SW 1271 (cell line): ENCODE data around the gene HOXB6.

Source experiments
- DNase-seq, 2 experiments: peaks; one replicate each; lab custom pipeline; 2025; lab: John Stamatoyannopoulos, UW

The HOXB6 gene

DNA sequence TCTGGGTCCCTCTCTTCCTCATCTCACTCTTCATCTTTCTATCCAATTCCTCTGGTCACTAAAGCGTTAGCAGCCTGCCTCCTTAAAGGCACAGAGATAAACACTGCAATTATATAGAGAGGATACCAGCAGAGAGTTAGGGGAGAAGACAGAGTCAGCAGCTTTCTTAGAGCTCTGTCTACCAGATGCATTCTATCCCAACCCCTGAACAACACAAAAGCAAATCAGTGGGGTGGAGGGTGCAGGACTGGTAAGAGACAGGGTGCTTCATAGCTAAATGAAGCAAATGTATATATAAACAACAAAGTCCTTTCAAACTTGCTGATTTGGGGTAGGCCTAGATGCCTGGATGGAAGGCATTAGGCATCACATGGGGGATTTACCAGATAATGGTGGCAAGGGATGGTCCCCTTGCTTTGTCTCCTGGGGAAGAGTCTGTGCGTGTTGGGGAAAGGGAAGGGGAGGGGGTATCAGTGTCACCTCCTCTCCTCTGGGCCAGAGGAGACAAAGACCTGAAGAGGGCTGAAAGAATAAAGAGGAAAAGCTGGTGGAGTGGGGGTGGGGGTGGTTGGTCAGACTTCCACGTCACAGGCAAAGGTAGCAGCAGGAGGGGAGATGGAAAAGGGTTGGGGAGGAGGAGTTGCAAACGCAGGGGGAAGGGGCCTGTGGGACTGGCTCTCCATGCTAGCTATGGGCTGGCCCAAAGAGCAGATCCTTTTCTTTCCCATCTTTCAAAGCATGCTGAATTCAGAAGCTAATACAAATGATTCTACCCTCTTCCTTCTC is 38.7 kb downstream of the HOXB6 start:
- DNase-seq: no peak

DNA sequence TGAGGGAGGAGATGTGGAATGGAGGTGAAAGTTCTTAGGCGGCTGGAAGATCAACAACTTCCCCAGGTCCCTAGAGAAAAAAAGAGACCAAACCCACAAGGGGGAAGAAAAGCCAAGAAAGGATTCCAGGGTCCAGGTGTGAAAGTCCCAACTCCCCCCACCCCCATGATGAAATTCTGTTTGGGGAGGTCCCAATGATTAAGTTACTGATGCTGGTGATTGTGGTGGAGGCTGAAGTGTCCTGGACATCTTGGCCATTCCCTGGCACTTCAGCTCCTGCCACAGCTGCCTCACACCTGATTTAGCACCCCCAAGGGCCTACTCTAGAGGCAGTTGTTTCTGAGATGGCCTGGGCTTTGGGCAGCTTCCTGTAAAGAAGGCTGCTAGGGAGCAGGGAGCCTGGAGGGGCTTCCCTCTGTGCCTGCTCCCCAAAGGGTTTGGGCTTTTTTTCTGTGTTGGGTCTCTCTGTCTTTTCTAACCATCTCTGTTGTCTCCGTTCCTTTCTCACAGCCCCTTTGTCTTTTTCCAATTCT is 39.7 kb downstream of the HOXB6 start:
- DNase-seq: no peak

DNA sequence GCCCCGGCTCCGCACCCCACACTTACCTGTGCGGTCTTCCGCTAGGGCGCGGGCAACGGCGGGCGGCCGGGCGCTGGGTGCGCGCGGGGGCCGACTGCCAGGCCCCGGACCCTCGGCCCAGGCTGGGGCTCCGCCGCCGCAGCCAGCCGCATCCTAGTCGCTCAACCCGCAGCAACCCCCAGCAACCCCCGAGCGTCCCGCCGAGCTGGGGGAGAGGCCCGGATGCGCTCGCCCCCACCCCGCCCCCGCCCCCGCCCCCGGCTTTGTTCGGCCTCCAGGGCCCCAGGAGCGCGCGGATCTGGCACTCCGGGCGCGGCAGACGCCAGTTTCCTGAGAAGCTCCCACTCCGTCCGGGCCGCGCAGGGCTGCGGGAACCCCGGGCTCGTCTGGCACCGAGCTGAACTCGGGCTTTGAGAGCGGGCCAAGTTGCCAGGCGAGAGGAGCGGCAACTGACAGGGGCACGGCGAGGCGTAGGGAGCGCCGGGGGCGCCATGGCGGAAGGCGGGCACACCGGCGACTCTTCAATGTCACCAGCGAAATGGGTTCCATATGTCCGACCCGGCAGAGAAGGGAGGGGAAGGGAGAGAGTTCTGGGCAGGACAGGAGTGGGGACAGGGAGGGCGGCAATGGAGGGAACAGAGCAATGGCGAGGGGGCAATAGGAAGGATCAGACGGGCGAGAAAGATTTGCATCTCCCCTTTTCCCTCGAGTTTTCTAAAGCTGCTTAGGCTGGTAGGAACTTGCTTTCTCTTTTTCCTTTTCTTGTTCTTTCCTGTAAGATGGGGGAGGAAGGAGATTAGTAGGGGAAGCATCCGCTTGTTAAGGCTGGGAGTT is 40.4 kb downstream of the HOXB6 start:
- no peak for DNase-seq

DNA sequence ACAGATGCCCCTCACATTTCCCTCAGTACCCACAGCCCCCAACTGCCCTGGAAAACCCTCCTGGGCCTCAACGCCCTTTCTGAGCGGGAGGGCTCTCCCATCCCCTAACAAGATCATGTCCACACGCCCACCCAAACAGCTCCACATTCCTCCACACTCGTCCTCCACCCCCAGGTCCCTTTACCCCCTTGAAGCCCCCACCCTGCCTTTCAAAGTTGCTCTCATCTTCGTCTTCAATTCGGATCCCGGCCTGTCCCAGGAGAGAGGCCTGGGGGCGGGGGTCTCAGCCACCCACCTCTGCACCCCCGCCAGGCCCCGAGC is 41.0 kb downstream of the HOXB6 start:
- DNase-seq: no peak

DNA sequence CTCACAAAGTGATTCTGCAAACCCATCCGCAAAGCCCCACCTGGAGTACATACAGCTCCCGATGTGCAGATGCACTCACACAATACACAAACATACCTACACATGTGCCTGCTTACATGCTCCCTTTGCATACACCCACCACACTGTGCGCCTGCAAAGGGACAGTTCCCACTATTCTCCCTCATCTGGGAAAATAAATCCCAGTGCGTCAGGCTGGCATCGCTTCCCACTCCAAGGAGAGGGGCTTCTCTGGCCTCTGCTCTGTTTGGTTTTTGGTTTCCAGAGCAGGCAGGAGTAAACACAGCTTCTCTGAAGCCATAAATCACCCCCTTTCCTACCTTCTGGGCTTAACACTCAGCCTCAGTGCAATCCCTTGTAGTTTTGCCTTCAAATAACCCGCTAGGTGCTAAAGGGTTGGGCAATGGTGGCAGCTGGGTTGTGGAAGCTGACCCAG is 41.4 kb downstream of the HOXB6 start:
- DNase-seq: no peak

DNA sequence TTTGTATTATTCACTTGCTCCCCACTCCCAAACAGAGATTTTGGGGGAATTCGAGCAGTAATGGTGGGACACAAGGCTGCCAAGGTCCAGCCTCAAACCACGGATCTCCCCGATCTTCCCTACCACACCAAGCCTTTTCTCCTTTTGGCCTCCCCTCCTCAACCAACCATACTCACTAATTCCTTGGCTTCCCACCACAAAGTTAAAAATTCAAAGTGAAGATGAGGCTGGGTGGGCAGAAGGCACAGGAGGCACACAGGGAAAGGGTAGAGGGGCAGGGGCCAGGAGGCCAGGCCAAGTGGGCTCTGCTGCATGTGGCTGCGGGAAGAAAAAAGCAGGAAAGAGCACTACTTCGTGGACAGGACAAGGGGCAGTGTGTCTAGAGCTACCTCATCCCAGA is 41.9 kb downstream of the HOXB6 start:
- no peak for DNase-seq

DNA sequence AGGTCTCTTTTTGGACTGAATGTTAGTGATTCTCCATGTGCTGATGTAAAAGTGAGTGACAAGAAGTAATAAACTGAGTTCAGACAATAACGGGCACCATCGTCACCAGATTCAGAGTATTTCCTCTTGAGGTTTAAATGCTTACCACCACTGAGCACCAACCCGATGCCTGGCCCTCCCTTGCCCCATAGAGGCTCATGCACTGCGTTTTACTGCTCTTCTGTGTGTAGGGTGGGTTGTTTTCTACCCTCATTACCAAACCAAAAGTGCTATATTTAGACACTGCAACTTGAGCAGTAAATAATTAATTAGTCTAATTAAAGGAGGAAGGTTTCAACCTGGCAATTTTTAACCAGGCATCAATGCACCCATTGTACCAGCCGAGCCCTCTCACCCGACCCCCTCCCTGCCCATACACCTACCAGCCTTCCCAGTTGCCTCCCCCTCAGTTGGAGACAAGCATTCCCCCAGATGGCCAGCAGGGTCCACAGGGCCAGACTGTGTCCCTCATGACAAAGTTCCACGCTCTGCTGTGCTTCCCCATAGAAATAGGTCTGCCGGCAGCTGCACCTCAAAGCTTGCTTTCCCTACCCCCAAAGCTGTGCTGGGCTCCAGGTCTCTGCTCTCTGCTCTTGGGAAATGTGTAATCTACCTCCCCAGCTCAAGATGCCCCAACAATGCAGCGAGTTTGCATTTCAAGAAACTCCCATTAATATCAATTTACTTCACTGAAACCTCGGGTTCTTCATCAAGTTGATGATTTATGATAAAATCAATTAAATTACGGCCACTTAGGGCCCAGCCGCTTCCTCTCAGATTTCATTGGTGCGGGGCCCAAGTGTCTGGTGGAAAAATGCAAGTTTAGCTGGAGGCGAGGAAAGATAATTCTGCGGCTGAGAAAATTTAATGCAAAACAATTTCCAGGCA is 42.6 kb downstream of the HOXB6 start:
- no peak for DNase-seq

DNA sequence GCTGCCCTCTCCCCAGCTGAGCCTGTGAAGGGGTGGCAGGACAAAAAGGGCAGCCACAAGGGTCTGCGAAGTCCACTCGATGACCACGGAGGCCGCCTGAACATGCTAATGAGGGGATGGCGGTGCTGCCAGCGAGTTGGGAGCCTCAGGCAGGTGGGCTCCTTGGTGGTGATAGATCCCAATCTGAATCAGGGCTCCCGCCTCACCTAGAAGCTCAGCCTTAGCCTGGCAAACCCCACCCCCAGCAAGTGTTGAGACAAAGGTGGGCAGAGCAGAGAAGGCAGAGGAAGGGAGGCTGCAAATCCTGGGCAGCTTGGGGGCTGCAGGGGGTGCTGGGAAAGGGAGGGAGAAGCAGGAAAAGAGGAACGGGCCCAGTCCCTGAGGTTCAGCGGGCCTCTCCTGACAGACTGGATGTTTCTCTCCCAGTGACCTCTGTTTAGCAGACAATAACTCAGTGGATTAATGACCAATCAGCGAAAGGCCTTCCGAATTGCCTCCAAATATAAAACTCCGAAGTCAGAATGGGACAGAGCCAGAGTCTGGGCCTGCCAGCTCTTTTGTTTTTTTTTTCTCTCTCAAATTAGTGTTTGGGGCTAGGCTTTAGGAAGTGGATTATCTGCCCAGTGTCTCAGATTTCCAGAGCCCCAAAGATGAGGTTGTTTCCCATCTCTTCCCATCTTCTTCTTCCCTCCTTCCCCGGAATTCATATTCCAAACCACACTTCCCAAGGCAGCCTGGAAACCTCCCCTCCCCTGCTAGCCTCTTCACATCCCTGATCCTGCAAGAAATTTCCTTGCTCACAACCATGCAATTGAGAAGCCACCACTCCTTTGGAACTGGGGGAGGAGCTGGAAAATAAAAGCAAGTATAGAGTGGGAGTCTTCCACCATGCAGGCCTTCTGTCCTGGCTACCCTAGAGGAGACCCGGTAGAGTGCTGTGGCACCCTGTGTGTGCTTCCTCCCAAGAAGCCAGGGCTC is 44.7 kb downstream of the HOXB6 start:
- DNase-seq: no peak

DNA sequence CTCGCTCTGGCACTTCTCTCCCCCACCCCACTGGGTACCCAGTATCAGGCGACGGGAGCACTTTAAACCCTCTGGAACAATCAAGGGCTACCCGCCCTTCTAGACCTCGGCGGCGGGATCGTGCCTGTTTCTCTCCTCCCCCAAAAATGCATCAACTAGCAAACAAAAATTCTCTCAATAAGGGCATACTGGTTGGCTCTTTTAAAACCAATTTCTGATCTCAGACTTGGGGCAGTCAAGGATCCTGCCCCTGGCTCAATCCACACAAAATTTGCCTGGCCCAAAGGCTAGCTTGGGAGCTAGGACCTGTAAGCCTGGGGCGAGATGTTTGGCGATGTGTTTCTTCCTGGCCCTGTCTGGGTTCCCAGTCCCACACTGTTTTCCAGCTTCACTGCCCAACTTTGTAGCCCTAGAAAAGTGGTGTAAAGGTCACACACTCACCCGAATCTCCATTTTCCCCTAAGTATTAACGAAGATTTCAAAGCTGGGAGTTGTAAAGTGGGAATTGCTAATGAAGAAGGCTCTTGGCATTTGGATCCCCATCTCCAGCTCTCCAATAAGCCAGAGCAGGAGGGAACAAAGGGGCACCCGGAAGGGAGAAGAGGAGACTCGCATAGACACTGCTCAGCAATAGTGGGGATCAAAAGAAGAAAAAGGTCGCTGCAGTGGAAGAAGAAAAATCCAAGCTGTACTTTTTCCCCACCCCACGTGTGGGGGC is 45.5 kb downstream of the HOXB6 start:
- DNase-seq: no peak

DNA sequence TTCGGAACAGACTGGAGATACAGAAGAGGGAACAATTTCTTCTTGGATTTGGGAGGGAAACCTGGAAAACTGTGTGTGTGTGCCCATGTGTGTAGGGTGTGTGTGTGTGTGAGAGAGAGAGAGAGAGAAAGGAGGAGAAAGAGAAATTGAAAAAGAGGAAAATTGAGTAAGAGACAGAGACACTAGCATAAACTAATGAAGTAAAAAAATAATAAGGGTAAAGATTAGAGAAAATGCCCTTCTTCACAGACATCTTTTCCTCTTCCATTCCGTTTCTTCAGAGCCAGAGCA is 46.0 kb downstream of the HOXB6 start:
- DNase-seq: no peak

DNA sequence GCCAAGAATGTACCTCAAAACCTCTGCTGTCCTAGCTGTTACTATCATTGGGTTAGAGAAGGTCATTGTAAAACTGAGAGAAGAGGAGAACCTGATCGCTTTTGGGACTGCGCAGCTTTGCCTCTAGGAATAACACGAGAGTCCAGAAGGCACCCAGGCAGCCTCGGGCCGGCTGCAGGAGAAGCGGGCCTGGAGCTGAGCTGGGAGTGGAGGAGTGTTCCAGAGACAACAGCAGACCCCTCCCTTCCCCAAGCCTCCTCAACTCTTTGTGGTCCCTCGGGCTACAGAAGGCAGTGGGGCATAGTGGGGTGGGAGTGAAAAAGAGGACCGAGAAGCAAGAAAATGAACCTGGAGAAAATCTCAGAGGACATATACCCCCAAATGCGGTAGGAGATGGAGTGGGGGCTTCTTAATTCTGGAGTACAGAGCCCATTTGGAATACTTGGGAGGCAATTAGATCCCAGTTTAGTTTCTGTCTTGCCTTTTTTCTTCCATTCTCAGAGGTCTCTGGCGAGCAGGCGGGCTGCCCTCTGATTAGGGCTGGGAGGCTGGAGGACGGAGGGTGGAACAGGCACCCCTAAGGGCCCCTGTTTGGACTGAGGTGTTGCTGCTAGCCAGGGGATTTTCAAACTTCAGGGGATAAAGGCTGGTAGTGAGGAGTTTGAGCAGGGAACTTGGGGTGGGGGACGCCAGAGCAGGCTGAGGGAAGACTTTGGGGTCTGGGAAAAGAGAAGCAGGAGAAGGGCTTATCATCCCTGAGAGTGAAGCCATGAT is 46.5 kb downstream of the HOXB6 start:
- no peak for DNase-seq

DNA sequence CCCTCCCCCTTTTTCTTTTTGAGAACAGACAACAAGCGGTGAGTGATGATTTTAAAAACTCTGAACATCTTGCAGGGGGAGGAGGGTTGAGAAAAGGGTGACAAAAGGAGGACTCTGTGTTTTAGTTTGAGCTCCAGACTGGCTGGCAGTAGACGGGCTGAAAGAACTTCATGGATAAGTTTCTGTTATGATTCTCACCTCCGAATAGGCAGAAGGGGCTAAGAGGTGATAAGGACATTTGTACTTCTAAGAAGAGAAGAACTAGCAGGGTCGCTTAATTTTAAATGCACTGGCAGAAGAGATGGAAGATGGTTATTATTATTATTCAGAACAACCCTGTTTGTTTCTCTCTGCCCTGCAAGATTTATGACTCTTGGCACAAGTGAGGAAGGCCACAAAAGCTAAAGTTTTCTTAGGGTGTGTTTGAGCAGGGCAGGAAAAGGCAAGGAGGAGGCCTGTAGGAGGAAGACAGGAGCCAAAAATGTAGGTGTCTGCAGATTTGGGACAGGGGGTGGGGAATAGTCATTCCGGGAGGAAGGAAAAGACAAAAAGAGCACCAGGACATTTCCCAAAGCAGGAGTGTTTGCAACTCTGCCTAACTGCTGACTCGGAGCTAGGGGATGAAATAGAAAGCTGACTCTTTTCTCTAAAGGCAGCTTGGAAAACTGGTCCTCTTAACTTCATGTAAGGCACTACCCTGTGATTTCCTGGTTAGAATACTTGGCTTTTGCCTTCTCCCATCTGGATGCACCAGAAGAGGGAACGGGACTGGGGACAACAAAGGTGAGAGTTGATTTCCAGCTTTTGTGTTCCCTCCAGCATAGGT is 48.0 kb downstream of the HOXB6 start:
- DNase-seq: no peak

DNA sequence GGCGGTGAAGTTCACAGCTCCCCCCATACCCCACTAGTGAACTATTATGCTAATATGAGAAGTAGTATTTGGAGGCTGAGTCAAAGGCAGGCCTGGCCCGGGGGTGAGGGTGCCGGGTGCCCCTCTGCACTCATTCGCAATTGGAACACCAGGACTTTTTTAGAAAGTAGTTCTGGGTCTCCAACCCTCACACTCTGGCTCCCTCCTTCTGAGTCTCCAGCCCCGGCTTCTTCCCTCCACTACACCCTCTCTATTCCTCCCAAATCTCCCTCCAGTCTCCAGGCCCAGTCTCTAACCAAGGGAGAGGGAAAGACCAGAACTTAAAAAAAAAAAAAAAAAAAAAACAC is 48.6 kb downstream of the HOXB6 start:
- no peak for DNase-seq

DNA sequence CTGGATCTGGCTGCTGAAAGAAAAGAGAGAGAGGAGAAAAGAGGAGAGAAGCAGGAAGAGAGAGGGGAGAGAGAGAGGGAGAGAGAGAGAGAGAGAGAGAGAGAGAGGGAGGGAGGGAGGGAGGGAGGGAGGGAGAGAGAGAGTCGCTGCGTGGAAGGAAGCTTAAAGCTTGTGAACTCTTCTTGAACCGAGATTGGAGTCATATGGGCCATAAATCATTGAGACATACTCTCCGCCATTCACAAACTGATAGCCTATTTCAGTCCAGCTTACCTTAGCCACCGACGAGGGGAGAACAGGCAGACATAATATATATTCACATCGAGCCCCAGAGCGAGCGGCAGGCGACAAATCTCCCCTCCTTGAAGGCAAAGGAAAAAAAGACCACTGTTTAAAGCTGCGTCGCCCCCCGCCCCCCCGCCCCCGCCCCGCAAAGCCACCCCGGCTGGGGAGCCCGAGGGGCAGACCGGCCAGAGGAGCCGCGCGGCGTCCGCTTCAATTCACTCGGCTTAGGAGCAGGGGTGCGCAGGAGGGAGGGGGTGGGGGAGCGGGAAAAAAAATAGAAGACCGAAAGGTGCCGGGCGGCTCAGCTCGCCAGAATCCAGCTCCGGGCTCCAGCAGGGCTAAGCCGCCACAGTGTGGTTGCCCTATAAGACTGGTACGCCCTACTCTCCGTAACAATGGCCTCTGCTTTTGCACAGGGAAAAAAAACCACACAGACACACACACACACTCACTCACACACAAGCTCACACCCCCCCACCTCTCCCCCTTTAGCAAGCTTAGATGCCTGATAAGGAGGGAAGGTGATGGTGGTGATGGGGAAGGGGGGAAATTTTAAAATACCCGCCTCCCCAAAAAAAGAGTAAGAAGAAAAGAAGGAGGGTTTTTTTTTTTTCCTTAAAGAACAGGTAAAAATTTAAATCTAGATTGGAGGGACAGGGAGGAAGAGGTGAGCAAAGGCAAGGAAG is 49.2 kb downstream of the HOXB6 start:
- no peak for DNase-seq

DNA sequence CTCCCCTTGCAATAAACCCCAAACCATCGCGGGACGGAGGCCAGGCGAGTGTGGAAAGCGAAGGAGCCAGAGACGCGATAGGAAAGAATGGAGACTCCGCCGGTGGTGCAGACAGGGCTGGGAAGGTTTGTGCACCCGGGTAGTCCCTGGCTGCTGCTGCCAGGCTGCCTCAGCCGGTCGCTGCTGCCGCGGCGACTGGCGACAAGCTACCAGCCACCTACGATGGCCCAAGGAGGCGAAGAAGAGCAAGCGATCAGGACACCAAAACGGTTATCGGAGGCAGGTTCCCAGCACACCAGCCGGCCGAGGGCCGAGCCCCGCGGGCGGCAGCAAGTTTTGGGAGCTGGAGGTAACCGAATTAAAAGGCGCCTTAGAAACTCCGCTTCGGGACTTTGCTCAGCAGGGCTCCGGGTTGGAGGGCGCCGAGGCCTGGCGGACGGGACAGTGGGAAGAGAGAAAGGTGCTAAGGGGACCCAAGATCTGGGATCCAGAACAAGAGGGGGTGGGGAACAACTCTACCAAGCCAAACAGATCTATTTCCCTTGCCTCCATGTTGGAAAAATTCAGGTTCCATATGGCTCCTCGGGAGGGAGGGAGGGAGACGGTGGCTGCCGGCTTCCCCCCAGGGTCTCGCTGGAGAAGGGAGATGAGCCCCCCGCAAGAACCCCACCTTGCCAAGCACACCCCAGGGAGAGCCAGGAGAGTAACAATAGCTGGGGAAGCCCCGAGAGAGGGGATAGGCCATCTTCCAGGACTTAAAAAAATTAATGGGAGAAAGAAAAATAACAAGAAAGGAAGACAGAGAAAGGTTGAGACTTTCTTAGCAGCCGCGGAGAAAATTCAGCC is 50.2 kb downstream of the HOXB6 start:
- DNase-seq: no peak

DNA sequence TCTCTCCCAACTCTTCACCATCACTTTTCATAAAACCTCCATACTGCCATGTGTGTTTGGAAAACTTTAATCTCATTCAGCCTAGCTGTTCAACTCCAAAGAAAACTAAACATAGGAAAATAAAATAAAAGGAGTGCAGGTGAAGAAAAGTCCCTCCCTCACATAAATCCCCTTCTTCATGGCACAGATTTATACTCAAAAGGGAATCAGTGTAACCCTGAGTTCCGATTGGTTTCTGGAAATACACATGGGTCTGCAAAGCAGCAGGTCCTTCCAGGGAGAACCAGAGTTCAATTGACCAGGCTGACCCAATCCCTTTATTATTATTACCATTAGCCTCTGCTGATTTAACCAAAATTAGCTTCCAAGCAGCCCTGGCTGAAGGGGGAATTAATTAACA is 51.0 kb downstream of the HOXB6 start:
- no peak for DNase-seq

DNA sequence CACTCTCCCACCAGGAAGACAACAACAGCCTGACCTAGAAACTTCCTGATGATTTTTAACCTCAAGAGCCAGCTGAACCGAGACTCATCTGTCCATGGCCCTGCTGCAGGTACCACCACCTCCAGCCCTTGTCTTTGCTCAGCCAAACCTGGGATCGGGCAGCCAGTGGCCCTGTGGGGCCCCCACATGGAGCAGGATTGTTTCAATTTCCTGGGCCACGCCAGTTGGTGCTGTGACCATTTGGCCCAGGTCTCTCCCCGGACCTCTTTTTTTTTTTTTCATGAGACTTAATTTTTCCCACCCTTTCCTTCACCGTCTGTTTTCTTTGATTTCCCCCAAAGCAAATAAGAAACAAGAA is 51.6 kb downstream of the HOXB6 start:
- DNase-seq: no peak
